ENCODE results near the gene ATP2C2.

DNA sequence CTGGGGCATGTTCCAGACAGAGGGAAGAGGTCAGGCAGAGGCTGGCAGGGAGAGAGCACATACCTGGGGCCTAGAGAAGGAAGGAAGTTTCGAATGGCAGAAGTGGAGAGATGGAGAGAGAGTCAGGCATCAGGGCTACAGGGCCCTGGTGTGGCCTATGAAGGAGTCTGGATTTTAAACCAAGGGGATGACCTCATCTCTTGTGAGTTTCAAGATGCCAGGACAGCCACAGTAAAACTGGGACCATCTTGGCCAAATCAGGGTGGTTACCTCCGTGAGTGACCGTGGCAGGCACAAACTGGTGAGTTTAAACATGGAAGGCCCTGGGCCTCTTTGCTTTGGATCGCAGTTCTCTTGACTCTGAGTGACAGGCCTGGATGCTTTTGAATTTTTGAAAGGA, 7.6 kb upstream of the ATP2C2 start:
- TF ChIP-seq, protein P1, sequence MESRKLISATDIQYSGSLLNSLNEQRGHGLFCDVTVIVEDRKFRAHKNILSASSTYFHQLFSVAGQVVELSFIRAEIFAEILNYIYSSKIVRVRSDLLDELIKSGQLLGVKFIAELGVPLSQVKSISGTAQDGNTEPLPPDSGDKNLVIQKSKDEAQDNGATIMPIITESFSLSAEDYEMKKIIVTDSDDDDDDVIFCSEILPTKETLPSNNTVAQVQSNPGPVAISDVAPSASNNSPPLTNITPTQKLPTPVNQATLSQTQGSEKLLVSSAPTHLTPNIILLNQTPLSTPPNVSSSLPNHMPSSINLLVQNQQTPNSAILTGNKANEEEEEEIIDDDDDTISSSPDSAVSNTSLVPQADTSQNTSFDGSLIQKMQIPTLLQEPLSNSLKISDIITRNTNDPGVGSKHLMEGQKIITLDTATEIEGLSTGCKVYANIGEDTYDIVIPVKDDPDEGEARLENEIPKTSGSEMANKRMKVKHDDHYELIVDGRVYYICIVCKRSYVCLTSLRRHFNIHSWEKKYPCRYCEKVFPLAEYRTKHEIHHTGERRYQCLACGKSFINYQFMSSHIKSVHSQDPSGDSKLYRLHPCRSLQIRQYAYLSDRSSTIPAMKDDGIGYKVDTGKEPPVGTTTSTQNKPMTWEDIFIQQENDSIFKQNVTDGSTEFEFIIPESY (IDR thresholded peaks at IDR 0.05; ENCODE audit: extremely low read depth, insufficient replicate concordance, low read length): no peak
- TF ChIP-seq JUND (IDR thresholded peaks at IDR 0.05): no peak
- no peak for TF ChIP-seq EZH2 (IDR thresholded peaks at IDR 0.05)
- TF ChIP-seq, protein P2, sequence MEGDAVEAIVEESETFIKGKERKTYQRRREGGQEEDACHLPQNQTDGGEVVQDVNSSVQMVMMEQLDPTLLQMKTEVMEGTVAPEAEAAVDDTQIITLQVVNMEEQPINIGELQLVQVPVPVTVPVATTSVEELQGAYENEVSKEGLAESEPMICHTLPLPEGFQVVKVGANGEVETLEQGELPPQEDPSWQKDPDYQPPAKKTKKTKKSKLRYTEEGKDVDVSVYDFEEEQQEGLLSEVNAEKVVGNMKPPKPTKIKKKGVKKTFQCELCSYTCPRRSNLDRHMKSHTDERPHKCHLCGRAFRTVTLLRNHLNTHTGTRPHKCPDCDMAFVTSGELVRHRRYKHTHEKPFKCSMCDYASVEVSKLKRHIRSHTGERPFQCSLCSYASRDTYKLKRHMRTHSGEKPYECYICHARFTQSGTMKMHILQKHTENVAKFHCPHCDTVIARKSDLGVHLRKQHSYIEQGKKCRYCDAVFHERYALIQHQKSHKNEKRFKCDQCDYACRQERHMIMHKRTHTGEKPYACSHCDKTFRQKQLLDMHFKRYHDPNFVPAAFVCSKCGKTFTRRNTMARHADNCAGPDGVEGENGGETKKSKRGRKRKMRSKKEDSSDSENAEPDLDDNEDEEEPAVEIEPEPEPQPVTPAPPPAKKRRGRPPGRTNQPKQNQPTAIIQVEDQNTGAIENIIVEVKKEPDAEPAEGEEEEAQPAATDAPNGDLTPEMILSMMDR (IDR thresholded peaks at IDR 0.05 in 2 of 3, conservative IDR thresholded peaks at IDR 0.05 in 1 of 3; ENCODE audit: borderline replicate concordance in 1 of 3, insufficient read depth in 1 of 3, low read depth in 2 of 3, low read length in 2 of 3): no peak
- no peak for TF ChIP-seq EGR1 (IDR thresholded peaks at IDR 0.05; ENCODE audit: low read depth)
- no peak for TF ChIP-seq SIN3A (IDR thresholded peaks at IDR 0.05; ENCODE audit: low read depth)
- TF ChIP-seq SRF (IDR thresholded peaks at IDR 0.05; ENCODE audit: low read depth): no peak
- no peak for TF ChIP-seq POLR2A (IDR thresholded peaks at IDR 0.05; ENCODE audit: borderline replicate concordance, extremely low read depth, insufficient read depth, insufficient read length)
- TF ChIP-seq, protein P3, sequence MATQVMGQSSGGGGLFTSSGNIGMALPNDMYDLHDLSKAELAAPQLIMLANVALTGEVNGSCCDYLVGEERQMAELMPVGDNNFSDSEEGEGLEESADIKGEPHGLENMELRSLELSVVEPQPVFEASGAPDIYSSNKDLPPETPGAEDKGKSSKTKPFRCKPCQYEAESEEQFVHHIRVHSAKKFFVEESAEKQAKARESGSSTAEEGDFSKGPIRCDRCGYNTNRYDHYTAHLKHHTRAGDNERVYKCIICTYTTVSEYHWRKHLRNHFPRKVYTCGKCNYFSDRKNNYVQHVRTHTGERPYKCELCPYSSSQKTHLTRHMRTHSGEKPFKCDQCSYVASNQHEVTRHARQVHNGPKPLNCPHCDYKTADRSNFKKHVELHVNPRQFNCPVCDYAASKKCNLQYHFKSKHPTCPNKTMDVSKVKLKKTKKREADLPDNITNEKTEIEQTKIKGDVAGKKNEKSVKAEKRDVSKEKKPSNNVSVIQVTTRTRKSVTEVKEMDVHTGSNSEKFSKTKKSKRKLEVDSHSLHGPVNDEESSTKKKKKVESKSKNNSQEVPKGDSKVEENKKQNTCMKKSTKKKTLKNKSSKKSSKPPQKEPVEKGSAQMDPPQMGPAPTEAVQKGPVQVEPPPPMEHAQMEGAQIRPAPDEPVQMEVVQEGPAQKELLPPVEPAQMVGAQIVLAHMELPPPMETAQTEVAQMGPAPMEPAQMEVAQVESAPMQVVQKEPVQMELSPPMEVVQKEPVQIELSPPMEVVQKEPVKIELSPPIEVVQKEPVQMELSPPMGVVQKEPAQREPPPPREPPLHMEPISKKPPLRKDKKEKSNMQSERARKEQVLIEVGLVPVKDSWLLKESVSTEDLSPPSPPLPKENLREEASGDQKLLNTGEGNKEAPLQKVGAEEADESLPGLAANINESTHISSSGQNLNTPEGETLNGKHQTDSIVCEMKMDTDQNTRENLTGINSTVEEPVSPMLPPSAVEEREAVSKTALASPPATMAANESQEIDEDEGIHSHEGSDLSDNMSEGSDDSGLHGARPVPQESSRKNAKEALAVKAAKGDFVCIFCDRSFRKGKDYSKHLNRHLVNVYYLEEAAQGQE (IDR thresholded peaks at IDR 0.05; ENCODE audit: low read depth): no peak
- no peak for TF ChIP-seq ZNF274 (IDR thresholded peaks at IDR 0.05; ENCODE audit: low read depth, low read length)
- TF ChIP-seq SP1 (IDR thresholded peaks at IDR 0.05; ENCODE audit: low read depth): no peak
- no peak for TF ChIP-seq EZH2phosphoT487 (IDR thresholded peaks at IDR 0.05; ENCODE audit: borderline replicate concordance)
- TF ChIP-seq FOSL1 (IDR thresholded peaks at IDR 0.05; ENCODE audit: low read depth): no peak
- no peak for TF ChIP-seq POLR2AphosphoS5 (IDR thresholded peaks at IDR 0.05; ENCODE audit: low read depth, low read length)

All from HCT116 (cell line).